ENCODE results near the gene GLT1D1.

DNA sequence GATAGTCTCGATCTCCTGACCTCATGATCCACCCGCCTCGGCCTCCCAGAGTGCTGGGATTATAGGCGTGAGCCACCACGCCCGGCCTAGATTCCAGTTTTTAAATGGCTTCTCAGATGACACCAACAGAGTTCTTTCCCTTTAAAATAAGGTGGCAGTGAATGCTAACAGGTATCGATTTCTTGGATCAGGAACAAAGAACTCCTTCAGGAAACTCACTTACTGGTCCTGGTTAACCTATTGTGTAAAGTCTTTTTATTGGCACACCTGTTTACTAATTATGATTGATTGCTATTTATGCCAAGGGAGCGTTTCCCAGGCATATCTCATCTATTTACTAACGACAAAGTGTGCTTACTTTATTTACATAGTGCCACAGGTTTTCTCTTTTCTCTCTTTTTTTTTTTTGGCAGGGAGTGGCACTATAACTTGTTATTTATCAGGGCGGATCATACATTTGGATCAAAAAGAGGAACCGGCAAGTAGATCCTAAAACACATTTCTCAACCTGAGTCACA, 89.7 kb downstream of the GLT1D1 start:
- TF ChIP-seq, protein P1, sequence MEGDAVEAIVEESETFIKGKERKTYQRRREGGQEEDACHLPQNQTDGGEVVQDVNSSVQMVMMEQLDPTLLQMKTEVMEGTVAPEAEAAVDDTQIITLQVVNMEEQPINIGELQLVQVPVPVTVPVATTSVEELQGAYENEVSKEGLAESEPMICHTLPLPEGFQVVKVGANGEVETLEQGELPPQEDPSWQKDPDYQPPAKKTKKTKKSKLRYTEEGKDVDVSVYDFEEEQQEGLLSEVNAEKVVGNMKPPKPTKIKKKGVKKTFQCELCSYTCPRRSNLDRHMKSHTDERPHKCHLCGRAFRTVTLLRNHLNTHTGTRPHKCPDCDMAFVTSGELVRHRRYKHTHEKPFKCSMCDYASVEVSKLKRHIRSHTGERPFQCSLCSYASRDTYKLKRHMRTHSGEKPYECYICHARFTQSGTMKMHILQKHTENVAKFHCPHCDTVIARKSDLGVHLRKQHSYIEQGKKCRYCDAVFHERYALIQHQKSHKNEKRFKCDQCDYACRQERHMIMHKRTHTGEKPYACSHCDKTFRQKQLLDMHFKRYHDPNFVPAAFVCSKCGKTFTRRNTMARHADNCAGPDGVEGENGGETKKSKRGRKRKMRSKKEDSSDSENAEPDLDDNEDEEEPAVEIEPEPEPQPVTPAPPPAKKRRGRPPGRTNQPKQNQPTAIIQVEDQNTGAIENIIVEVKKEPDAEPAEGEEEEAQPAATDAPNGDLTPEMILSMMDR (IDR thresholded peaks at IDR 0.05) = no peak
- TF ChIP-seq ZFX (IDR thresholded peaks at IDR 0.05; ENCODE audit: borderline replicate concordance) = no peak
